GM21360 (cell line): ENCODE measurements around the gene HACD2.

ENCODE experiments used
- ATAC-seq: cut with Tn5 transposase; IDR thresholded peaks from one replicate; pipeline ENCODE4 v1.9.1; 2021; ENCODE audit warnings: mild to moderate bottlenecking, moderate library complexity; ENCODE audit not compliant: unreplicated experiment

HACD2 gene

DNA sequence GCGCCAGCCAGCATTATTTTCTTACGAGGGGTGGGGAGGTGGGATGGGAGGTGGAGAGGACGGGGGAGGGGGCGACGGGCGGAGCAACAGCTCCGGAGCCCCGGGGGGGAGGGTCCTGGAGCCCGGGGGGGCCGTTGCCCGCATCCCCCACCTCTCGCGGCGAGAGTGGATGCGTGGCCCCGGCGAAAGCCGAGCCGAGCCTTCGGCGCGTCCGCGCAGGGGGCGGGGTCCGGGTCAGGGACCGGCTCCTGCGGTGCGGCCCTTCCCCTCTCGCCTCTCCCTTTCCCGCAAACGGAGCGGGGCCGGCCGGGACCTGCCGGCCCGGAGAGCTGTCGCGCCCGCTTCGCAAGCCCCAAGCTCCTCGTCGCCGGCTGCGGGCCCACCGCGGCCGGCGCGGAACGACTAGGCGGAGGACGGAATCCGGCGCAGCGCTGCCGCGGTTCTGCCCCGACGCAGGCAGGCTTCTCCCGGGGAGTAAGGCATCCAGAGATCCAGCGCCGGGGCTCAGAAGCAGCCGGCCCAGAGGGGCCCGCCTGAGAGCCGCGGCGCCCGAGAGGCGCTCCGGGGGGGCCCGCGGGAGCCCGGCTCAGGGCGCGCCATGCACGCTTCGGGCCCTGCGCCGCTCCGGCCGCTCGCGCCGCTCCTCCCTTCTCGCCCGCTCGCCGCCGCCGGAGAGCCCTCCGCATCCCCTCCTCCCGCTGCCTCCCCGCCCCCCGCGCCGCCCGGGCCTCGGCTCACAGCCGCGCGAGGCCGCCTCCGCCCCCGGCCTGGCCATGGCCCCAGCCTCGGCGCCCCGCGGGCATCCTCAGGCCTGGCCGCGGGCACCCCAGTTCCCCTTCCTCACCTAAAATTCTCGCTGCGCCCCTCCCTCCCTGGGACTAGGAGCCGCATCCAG is 135.5 kb downstream of the HACD2 start:
- no peak for ATAC-seq

- ATAC-seq, result no peak
These were observed 136.2 kb downstream of the HACD2 start, which contains the start of gene ADCY5 for GRCh38 chr3:123448536-123449101. TSS of gene ADCY5 (minus strand) at chr3:123449090. CDS start at chr3:123448545, 545 bp downstream.

- no peak for ATAC-seq
These were observed 136.9 kb downstream of the HACD2 start for GRCh38 chr3:123447749-123448517.

- no peak for ATAC-seq
These were observed 137.5 kb downstream of the HACD2 start for GRCh38 chr3:123447416-123447748.

- ATAC-seq, result no peak
These were observed 138.2 kb downstream of the HACD2 start for GRCh38 chr3:123446610-123447109.

DNA sequence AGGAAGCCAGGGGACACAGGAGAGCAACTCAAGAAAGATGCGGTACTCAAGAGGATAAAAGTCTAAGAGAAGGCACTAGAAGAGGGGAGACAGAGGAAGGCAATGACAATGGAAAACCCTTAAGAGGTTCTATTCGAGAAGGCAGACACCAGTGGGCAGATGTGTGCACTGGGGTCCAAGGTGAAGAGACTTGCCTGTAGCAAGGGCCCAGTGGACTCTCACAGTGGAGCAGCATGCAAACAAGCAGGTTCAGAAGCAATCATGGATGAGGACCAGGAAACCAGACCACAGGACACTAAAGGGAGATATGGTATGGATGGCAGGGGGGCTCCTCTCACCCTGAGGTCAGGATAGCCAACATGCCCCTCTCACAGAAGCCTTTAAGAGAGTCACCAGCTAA is 138.6 kb downstream of the HACD2 start:
- ATAC-seq, result no peak

GRCh38 chr3:123445702-123446101 is 139.2 kb downstream of the HACD2 start:
- no peak for ATAC-seq

DNA sequence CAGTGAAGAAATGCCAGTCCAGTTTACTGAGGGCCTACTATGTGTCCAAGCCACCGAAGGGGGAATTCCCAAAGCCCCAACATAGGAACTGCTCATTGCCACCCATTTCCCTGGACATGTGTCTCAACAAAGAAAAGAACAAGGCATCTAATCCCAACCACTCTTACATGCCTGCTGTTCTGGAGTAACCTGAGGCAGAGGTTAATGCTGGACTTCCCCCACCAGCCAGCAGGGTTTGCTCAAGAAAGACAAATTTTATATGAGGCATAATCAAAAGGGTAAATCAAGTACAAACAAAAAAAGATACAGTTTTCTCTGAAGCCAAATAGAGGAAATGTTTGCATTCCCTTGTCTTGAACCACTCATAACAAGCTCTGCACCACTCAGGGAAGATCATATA is 140.1 kb downstream of the HACD2 start:
- no peak for ATAC-seq

DNA sequence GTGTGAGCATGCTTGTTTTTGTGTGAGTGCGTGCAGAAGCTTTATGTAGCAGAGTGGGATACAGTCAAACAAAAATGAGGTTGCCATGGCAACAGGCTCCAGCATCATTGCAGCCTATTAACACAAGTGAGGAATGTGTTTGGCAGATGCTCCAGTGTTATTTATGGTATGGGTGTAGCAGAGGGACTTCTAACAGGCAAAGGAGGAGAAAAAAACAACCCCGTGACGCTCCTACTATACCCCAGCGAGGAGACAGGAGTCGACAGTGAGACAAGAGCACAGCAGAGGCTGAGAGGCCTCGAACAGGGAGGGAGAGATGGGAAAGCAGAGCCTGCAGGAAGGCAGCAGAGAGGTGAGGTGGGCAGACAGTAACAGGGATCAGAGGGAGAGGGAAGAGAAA is 140.8 kb downstream of the HACD2 start:
- no peak for ATAC-seq

GRCh38 chr3:123442908-123443307 is 141.9 kb downstream of the HACD2 start:
- ATAC-seq, result no peak

DNA sequence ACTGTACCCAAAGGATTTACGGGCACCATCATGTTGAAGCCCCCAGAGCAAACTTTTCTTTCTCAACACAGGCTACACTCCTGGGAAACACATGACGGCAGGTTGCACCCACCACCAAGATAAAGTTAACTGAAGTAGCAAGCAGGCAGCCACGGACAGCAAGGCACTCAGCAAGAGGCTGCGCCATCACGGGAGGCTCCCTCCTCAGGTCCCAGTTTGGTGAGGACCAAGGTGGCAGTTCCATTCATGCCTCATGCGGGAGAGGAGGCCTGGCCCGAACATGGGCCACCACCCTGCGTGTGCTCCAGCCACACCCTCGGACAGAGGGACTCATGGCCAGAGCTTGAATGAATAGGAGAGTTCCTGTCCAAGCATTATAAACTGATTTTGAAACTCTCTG is 142.7 kb downstream of the HACD2 start:
- ATAC-seq, result no peak
